GM18520 (cell line): ENCODE results near the gene CSDE1.
A peak's percentile ranks its signal among the peaks of the same experiment; 100 is the strongest.
"Not testable (repeated sequence)": the region's sequence is repeated elsewhere in the genome, so short reads cannot be mapped to it uniquely, and the experiment has no call there.

Source experiments
- ATAC-seq: cut with Tn5 transposase; IDR thresholded peaks from one replicate; pipeline ENCODE4 v1.9.1; 2021; ENCODE audit not compliant: unreplicated experiment

The CSDE1 gene

DNA sequence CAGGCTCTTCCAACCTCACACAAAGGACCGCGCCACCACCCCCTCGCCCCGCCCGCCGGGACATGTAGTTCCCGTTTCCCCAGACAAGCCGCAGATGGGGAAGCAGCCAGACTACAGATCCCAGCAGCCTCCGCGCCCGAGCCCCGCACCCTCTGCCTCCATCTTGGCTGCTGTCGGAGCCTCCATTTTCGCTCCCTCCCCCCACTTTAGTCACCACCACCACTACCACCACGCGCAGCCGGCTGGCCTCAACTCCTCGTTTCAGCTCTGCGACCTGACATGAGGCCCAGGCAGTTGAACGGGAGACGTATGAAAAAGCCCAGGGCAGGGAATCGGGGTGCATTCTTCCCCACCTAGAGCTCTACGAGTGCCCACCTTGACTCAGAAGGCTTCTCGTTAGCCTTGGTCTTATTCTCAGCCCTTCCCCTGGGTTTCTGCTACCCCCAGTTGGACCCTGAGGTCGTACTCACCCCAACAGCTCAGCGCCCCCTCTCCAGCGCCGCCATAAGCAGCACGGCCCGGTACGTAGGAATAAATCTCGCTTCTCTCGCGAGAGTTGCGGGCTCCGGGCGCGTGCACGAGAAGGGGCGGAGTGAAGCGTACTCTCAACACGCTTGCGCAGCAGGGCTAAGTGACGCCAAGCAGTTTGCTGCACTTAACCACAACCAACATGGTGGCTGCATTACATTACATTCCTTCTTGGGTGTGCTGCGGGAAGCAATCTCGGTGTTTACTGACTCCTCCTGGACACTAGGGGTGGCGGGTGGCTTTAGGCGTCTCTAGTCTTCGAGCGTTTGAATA is at the start of gene CSDE1:
Gene CSDE1, minus strand, starts transcription at position 530 of the 801 bp plus-strand sequence. CDS start 18,094 bp downstream, outside the sequence.
- ATAC-seq = peak; percentile 65

DNA sequence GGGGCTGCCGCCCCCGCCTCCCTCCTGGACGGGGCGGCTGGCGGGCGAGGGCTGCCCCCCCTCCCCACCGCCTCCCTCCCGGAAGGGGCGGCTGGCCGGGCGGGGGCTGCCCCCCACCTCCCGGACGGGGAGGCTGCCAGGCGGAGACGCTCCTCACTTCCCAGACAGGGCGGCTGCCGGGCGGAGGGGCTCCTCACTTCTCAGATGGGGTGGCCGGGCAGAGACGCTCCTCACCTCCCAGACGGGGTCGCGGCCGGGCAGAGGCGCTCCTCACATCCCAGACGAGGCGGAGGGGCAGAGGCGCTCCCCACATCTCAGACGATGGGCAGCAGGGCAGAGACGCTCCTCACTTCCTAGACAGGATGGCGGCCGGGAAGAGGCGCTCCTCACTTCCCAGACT is 46.7 kb upstream of the CSDE1 start:
- ATAC-seq = not testable (repeated sequence)

DNA sequence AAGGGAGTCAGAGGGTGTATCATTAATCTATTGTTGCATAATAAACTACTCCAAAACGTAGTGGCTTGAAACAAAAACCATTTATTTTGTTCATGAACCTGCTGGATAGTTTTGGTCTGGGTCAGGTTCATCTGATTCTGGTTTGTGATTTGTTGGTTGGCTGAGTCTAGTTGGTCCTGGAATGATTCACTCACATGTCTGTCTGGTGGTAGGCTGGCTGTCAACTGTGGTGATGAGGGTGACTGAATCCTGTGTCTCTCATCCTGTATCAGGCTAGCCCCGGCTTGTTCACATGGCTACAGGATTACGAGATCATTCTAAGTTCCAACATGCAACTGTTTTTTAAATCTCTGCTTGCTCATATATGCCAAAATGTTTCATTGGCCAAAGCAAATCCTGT is 45.2 kb upstream of the CSDE1 start:
- no peak for ATAC-seq

DNA sequence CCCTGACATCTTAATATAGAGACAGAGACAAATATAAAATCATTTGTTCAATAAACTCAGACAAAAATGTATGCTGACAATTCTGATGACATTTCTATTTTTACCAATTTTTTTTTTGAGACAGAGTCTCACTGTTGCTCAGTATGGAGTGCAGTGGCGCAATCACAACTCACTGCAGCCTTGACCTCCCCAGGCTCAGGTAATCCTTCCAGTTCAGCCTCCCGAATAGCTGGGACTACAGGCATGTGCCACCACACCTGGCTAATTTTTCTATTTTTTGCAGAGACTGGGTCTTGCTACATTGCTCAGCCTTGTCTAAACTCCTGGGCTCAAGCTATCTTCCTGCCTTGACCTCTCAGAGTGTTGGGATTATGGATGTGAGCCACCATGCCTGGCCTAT is 36.3 kb upstream of the CSDE1 start:
- ATAC-seq = no peak

DNA sequence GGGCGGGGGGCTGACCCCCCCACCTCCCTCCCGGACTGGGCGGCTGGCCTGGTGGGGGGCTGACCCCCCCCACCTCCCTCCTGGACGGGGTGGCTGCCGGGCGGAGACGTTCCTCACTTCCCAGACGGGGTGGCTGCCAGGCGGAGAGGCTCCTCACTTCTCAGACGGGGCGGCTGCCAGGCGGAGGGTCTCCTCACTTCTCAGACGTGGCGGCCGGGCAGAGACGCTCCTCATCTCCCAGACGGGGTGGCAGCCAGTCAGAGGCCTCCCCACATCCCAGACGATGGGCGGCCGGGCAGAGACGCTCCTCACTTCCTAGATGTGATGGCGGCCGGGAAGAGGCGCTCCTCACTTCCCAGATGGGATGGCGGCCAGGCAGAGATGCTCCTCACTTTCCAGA is 32.8 kb upstream of the CSDE1 start:
- not testable (repeated sequence) for ATAC-seq

DNA sequence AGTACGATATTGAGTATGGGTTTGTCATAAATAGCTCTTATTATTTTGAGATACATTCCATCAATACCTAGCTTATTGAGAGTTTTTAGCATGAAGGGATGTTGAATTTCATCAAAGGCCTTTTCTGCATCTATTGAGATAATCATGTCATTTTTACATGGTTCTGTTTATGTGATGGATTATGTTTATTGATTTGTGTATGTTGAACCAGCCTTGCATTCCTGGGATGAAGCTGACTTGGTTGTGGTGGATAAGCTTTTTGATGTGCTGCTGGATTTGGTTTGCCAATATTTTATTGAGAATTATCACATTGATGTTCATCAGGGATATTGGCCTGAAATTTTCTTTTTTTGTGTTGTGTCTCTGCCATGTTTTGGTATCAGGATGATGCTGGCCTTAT is 28.7 kb upstream of the CSDE1 start:
- ATAC-seq = not testable (repeated sequence)

DNA sequence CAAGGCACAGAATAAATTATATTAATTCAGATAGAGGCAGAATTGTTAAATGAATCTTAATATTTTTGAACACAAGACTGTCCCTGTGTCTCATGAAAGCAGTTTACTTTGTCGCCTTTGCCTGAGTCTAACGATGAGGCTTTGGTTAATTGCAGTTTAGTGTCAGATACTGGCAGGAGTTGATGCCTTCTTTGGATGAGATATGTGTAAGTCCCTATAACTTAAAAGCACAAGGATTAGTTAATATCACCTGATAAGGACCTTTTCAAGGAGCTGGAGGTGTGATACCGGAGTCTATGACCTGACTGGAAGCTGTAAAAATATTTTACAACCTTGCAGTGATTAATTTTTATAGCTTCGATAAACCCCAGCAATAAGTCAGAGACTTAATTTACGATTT is 24.7 kb upstream of the CSDE1 start:
- ATAC-seq = no peak

DNA sequence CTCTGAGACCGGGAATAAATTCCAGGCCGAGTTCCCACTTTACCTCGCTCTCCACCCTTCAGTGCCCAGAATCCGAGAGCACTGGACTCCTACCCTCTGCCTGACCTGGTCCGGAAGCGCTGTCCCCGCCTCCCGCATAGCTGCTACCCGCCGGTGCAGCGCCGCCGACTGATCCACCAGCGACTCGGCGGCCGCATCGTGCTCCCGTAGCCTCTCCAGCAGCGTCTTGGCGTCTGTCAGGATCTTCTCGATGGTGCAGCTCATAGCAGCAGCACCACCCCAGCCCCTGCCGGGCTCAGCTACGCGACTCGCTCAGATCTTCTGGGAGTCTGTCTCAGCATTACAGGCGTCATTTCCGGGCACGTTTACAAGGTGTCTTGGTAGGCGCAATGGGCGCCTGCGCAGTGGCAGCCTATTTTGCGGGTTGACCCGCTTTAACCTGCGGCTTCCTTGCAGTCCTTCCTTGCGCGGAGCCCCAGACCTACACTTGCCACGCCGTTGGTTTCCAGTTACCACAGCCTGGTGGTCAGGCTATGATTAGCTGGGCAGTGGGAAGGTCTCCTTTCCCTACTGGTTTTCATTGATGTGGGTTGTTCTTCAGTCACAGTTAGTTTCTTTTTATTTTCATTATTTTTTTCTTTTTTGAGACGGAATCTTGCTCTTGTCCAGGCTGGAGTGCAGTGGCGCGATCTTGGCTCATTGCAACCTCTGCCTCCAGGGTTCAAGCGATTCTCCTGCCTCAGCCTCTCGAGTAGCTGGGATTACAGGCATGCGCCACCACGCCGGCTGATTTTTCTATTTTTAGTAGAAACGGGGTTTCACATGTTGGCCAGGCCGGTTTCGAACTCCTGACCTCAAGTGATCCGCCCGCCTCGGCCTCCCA is 22.8 kb upstream of the CSDE1 start, which contains the start of gene SIKE1:
Gene SIKE1, minus strand, starts transcription at position 342 of the 883 bp plus-strand sequence. Its CDS starts 78 bp downstream, at position 264.
- ATAC-seq = peak; percentile 98

DNA sequence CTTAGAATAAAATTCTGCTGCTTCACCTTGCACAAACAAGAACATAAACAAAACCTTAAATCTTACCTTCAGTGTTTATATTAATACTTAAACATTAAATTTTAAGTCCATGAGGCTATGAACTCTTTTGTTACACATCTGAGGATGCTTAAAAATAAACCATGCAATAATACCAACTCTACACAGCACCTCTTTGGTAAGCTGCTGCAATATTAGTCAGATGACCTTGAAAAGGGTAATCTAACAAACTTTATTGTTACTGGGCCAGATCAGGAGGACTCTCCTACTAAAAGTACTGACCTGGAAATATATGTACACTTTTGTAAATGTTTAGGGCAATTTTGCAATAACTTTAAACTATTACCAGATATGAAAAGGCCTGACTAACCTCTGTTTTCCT is 21.9 kb upstream of the CSDE1 start:
- no peak for ATAC-seq

DNA sequence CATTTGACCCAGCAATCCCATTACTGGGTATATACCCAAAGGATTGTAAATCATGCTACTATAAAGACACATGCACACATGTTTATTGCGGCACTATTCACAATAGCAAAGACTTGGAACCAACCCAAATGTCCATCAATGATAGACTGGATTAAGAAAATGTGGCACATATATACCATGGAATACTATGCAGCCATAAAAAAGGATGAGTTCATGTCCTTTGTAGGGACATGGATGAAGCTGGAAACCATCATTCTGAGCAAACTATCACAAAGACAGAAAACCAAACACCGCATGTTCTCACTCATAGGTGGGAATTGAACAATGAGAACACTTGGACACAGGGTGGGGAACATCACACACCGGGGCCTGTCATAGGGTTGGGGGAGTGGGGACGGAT is 18.9 kb upstream of the CSDE1 start:
- ATAC-seq = not testable (repeated sequence)

DNA sequence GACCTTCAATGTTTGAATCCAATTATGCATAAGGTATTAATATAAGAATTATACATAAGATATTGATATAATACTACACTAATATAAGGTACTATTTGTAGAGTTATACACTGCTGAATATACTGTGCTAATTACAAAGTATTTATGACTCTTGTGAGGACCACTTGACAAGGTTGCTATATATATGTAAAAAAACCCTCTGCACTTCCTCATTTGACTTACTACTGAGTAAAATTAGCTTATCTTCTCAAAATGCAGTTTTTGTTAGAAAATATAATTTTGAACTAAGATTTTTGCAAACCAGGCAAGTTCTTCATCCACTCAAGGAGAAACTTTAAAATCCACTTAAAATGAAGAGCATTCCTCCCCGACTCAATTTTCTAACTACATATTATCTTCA is 14.2 kb upstream of the CSDE1 start:
- no peak for ATAC-seq

DNA sequence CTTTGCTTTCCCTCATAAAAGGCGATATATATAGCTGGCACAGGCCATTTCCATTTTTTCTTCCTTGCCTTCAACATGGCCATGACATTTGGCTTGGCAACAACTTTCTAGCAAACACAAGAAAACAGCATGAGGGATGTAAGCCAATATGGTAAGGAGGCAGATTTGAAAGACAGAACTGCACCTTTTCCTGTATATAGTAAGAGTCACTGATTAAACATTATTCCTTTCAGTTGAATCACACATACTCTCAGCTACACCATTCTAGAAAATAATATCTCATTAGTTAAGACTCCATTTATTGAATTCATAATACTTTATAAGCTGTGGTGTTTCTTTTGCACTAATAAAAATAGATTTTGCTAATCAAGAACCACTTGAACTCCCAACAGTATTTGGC is 13.2 kb upstream of the CSDE1 start:
- no peak for ATAC-seq

DNA sequence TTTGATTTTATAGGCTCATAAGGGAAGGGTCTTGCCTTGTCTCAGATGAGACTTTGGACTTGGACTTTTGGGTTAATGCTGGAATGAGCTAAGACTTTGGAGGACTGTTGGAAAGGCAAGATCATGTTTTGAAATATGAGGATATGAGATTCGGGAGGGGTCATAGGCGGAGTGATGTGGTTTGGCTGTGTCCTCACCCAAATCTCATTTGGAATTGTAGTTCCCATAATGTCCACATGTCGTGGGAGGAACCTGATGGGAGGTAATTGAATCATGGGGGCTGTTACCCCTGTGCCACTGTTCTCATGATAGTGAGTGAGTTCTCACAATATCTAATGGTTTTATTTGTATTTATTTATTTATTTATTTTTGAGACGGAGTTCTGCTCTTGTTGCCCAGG is 6.9 kb upstream of the CSDE1 start:
- ATAC-seq = no peak

DNA sequence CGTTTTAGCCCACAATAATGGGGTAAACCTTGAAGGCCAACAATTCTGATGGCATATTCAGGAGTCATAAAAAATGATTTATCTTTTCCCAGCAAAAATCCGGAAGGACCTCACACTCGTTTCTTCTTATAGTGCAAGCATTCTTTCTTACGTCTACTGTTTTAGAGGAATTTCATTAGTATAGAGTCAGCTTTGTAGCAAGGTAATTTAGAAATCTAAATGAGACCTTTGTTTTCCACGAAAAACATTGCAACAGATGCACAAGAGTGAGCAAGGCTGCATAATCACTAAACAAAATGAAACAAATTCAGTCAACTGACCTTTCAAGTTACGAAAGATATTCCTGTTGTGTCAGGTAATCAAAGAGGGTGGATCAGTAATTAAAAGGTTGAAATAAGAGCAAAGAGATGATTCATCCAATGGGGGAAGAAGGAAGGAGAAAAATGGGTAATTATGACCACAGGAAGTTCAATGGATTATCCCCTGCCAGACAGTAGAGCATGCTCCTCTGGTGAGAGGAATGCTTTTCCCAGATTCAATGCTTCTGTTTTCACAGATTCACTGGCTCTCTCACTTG is 560 bp upstream of the CSDE1 start:
- no peak for ATAC-seq

DNA sequence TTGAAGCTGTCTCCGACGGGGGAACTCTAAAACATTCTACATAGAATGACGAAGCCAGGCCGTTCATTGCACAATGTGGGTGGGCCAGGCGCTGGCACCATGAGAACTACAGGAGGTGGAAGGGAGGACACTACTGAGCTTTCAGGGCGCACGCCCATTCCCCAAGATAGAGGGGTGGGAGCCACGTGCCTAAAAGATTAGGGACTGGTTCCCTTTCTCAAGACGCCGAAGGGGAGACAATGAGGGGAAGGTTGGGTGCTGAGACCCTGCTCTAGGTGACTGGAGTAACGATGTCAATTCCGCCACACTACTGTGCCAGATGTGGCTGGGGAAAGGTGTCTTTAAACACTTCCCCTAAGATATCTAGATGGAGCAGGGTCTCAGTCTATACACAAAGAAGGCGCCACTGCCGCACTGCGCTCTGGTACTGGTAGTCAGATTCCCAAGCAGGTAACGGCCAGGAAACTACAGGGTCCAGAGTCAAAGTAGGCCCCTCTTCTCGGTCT is 782 bp downstream of the CSDE1 start:
- ATAC-seq = no peak

DNA sequence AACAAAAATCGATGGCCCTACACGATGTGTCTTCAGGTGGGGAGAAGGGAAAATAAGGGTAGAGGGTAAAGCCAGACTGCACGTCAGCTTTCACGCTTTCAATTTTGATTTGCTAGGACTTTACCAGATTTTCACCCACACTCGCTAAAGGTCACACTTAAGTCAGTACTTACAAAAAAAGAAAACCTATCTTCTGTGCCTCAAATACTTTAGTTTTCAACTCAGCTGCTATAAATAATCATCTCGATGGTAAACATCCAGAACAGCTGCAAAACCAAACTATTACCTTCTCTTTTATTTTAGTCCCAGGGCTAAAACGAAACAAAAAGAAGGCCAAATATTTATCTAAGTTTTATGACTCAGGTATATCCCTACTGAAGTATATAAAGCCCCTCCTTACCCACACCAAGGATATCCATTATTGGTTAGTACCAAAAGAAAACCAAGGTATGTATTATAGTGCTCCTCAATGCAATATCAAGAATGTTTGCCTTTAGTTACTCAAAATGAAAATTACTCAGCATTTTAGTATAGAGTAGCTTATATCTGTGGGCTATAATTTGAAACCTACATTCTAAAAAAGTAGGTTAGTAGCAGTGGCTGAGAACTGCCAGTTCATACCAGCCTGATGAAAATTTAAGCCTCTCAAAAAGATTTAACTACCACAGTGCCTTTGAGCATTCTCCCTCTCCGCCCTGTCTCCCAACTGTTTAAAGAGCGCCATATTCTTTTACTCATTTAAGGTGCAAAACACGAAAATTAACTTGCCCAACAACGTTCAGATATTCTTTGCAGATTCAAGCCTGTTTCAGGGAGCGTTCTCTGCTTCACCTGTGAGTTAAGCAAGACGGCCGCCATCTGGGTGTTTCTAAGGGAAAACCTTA is 1.5 kb downstream of the CSDE1 start:
- peak; percentile 36 for ATAC-seq

DNA sequence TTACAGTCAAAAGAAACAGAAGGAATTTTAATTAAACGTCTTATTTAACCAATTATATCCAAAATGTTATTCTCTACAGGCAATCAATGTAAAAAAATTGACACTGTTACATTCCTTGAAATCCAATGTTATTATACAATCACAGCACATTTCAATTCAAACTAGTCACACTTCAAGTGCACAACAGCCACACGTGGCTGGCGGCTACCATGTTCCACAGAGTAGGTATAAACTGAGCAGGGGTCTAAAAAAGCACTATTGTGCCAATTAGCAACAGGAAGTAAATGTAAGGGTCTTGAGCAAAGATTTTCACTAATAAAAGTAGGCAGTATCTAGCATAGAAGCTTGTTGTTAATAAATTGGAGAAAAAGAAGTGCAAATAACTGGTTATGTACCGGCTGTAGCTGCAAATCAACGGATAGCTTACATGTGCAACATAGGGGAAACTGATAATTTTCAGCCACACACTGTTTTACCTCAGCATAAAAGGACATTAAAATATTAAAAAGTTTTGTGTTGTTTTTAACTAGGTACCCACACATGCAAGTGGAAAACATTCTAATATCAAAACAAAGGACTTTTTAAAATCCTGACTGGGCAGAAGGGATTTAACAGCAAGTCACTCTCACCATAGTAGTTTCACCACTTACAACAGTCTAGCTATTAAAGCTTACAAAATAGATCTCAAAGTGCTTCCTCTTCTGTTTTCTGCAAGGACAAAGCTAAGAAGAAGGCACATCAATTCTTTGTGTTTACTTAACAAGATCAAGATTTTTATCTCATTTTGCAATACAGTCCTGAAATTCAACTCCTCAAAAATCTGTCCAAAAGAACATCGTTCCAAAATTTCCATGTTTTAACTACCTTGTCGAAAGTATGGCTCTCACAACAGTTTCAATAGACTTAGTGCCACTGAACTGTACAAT is 2.5 kb downstream of the CSDE1 start:
- no peak for ATAC-seq

DNA sequence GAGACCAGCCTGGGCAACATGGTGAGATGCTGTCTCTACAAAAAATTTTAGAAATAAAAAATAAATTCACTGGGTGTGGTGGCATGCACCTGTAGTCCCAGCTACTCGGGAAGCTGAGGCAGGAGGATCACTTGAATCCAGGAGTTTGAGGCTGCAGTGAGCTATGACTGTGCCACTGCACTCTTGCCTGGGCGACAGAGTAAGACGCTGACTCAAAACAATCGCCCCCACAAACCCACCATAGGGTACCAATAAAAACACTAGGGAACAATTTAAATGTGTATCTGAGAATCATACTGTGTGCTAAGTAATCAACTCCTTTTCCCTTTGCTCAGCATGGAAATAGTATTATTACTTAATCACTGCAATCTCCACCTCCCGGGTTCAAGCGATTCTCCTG is 4.1 kb downstream of the CSDE1 start:
- not testable (repeated sequence) for ATAC-seq

DNA sequence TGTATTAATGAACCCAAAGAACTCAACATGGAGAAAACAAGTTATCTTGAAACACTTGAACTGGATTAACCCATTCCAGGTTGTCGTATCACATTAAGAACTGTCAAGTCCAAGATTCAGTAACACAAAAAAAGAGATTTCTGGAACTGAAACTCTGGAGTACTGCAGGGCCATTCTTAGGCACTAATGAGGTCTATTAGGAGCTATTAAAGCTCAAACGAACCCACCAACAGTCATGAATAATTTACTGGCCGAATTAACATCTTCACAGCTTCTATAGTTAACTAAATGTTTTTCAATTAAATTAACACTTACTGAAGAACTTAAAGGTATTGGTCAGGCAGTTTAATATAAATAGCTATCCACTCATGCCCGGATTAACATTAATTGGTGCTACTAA is 4.6 kb downstream of the CSDE1 start:
- ATAC-seq = no peak
